Neural cell (in vitro differentiated cells): ENCODE results near the gene APPBP2. TPM values are rescaled to one million over a fixed set of nuclear protein-coding genes. Genes with fewer than 3 reads are reported as not detected.
"Not testable (repeated sequence)": the region's sequence is repeated elsewhere in the genome, so short reads cannot be mapped to it uniquely, and the experiment has no call there.

Experiments used
- H2AFZ ChIP-seq: fragments of 200-600, 300-800 bp; sonication (generic), shearing (Covaris generic); 2 replicates; pipeline ENCODE4 v1.6.0; 2014; ENCODE audit warnings: low read depth, mild to moderate bottlenecking, antibody characterized with exemption, low read length, moderate library complexity
- H3F3A ChIP-seq: fragments of 200-600 bp; shearing (Covaris generic); 2 replicates; pipeline ENCODE4 v1.6.1; 2016; ENCODE audit warnings: mild to moderate bottlenecking, moderate library complexity, mixed read lengths, antibody characterized with exemption, low read length; ENCODE audit not compliant: insufficient read depth, poor library complexity, severe bottlenecking
- H3K27ac ChIP-seq: fragments of 200-600, 300-800 bp; sonication (generic), shearing (Covaris generic); 2 replicates; pipeline ENCODE4 v1.5.1; 2014; ENCODE audit warnings: mild to moderate bottlenecking, low read length, moderate library complexity
- H3K27me3 ChIP-seq: fragments of 300-800, 200-600 bp; sonication (generic), shearing (Covaris generic); 2 replicates; pipeline ENCODE4 v1.6.0; 2014; ENCODE audit warnings: mild to moderate bottlenecking, low read depth, low read length, moderate library complexity; ENCODE audit not compliant: insufficient read depth
- H3K36me3 ChIP-seq: fragments of 300-800, 200-600 bp; sonication (generic), shearing (Covaris generic); 2 replicates; pipeline ENCODE4 v1.5.1; 2014; ENCODE audit warnings: mild to moderate bottlenecking, antibody characterized with exemption, low read length, moderate library complexity; ENCODE audit not compliant: insufficient read depth
- H3K4me2 ChIP-seq: fragments of 300-800, 200-600 bp; sonication (generic), shearing (Covaris generic); 2 replicates; pipeline ENCODE4 v1.6.0; 2014; ENCODE audit warnings: mild to moderate bottlenecking, low read length
- H3K4me3 ChIP-seq: fragments of 300-800, 200-600 bp; sonication (generic), shearing (Covaris generic); 2 replicates; pipeline ENCODE4 v1.5.1; 2014; ENCODE audit warnings: mild to moderate bottlenecking, low read length, moderate library complexity
- H3K79me2 ChIP-seq: fragments of 200-600 bp; shearing (Covaris generic); replicated peaks from 2 replicates; pipeline ENCODE4 v1.6.0; 2014; ENCODE audit warnings: mild to moderate bottlenecking, low read length, moderate library complexity; ENCODE audit not compliant: insufficient read depth
- H3K9ac ChIP-seq: fragments of 300-800, 200-600 bp; sonication (generic), shearing (Covaris generic); 2 replicates; pipeline ENCODE4 v1.6.1; 2016; ENCODE audit warnings: mild to moderate bottlenecking, low read length, mixed read lengths
- H3K9me2 ChIP-seq: fragments of 200-600 bp; shearing (Covaris generic); 2 replicates; pipeline ENCODE4 v1.6.1; 2016; ENCODE audit warnings: mild to moderate bottlenecking, low read length, mixed read lengths; ENCODE audit not compliant: insufficient read depth
- H3K9me3 ChIP-seq: fragments of 200-600, 300-800 bp; sonication (generic), shearing (Covaris generic); 2 replicates; pipeline ENCODE4 v1.6.1; 2016; ENCODE audit warnings: mild to moderate bottlenecking, mixed run types, low read length, moderate library complexity, mixed read lengths
- H4K20me1 ChIP-seq: fragments of 200-600 bp; shearing (Covaris generic); 2 replicates; pipeline ENCODE4 v1.6.1; 2016; ENCODE audit warnings: mild to moderate bottlenecking, mixed run types; ENCODE audit not compliant: insufficient read depth
- CTCF ChIP-seq: fragments of 450-650 bp; IDR thresholded peaks from 2 replicates; pipeline ENCODE4 v1.5.1; 2014; ENCODE audit warnings: antibody characterized with exemption, mild to moderate bottlenecking, moderate library complexity; ENCODE audit not compliant: poor library complexity, severe bottlenecking
- EP300 ChIP-seq: fragments of 450-650 bp; conservative IDR thresholded peaks from 2 replicates; pipeline ENCODE4 v1.6.1; 2014; ENCODE audit warnings: antibody characterized with exemption, mild to moderate bottlenecking, moderate library complexity; ENCODE audit not compliant: poor library complexity, severe bottlenecking
- EZH2 ChIP-seq: fragments of 200-600, 300-800 bp; shearing (Covaris generic), sonication (generic); IDR thresholded peaks from 2 replicates; pipeline ENCODE4 v1.6.1; 2014; ENCODE audit warnings: antibody characterized with exemption, low read length, borderline replicate concordance, mild to moderate bottlenecking; ENCODE audit not compliant: insufficient read depth, poor library complexity, severe bottlenecking
- MXI1 ChIP-seq: fragments of 450-650 bp; conservative IDR thresholded peaks from 2 replicates; pipeline ENCODE4 v1.6.1; 2014; ENCODE audit warnings: antibody characterized with exemption, mild to moderate bottlenecking; ENCODE audit not compliant: poor library complexity, severe bottlenecking
- POLR2AphosphoS5 ChIP-seq: IDR thresholded peaks from 2 replicates; pipeline ENCODE4 v1.6.1; 2012
- RAD21 ChIP-seq: fragments of 450-650 bp; conservative IDR thresholded peaks from 2 replicates; pipeline ENCODE4 v1.6.1; 2014; ENCODE audit warnings: antibody characterized with exemption, mild to moderate bottlenecking, moderate library complexity
- REST ChIP-seq: IDR thresholded peaks from 2 replicates; pipeline ENCODE4 v1.6.1; 2012; ENCODE audit warnings: borderline replicate concordance
- SMC3 ChIP-seq: fragments of 450-650 bp; conservative IDR thresholded peaks from 2 replicates; pipeline ENCODE4 v1.6.1; 2014; ENCODE audit warnings: antibody characterized with exemption, mild to moderate bottlenecking, moderate library complexity; ENCODE audit not compliant: poor library complexity
- TAF1 ChIP-seq: IDR thresholded peaks from 2 replicates; pipeline ENCODE4 v1.6.1; 2012; ENCODE audit warnings: low read depth
- polyA plus RNA-seq: library from polyadenylated mRNA; depleted of rRNA; stranded (reverse); fragments of >200 nt; gene quantifications from 2 replicates; pipeline ENCODE4 v1.2.3, GENCODE V29; 2014

The APPBP2 gene
- polyA plus RNA-seq, 1 donor from 2014 or later = 40.4 TPM

GRCh38 chr17:60522889-60523626 lies 3.0 kb downstream of the APPBP2 start:
- no peak overlapping the region for H2AFZ ChIP-seq
- no peaks in the 10 kb centered on the region for H3F3A ChIP-seq
- H3K79me2 ChIP-seq = peaks cover 72% of the 10 kb centered on the region
- H3K4me2 ChIP-seq = peak overlapping the region; percentile 84
- no peaks in the 10 kb centered on the region for H3K9me2 ChIP-seq
- no peak for TF ChIP-seq POLR2AphosphoS5
- TF ChIP-seq RAD21 = no peak
- no peak for TF ChIP-seq EP300
- no peak for TF ChIP-seq CTCF
- no peak for TF ChIP-seq REST
- TF ChIP-seq SMC3 = no peak
- H3K9me3 ChIP-seq = no peaks in the 10 kb centered on the region
- peak overlapping the region; percentile 94 for H3K4me3 ChIP-seq
- H3K36me3 ChIP-seq = no peaks in the 10 kb centered on the region
- no peak overlapping the region for H3K27ac ChIP-seq
- no peaks in the 10 kb centered on the region for H4K20me1 ChIP-seq
- no peaks in the 10 kb centered on the region for H3K27me3 ChIP-seq
- H3K9ac ChIP-seq = no peak overlapping the region

GRCh38 chr17:60519795-60520194 lies 6.2 kb downstream of the APPBP2 start:
- Histone ChIP-seq H3K9ac (no peak overlapping the region), H2AFZ (no peak overlapping the region), H3K9me3 (no peaks in the 10 kb centered on the region), H3K27me3 (no peaks in the 10 kb centered on the region), H3K27ac (no peak overlapping the region), H4K20me1 (no peaks in the 10 kb centered on the region), H3K79me2 (peaks cover 67% of the 10 kb centered on the region), H3K4me3 (no peak overlapping the region), H3F3A (no peaks in the 10 kb centered on the region), H3K4me2 (no peak overlapping the region), H3K9me2 (no peaks in the 10 kb centered on the region), H3K36me3 (no peaks in the 10 kb centered on the region)
- TF ChIP-seq CTCF (no peak), REST (no peak), EP300 (no peak), TAF1 (no peak), EZH2 (no peak), MXI1 (no peak), RAD21 (no peak), SMC3 (no peak), POLR2AphosphoS5 (no peak)

GRCh38 chr17:60515683-60516082 lies 10.4 kb downstream of the APPBP2 start:
- not testable (repeated sequence) for H3K4me2 ChIP-seq, H3K9ac ChIP-seq, H2AFZ ChIP-seq, H3K4me3 ChIP-seq, H3K36me3 ChIP-seq, H4K20me1 ChIP-seq, H3K27ac ChIP-seq, H3K27me3 ChIP-seq, H3K9me3 ChIP-seq, H3F3A ChIP-seq, H3K9me2 ChIP-seq
- H3K79me2 ChIP-seq = peaks cover 49% of the 10 kb centered on the region
